ENCODE results near the gene PCDHGB2. TPM values are rescaled to one million over a fixed set of nuclear protein-coding genes. Genes with fewer than 3 reads are reported as not detected.

The PCDHGB2 gene
- total and polyA plus RNA-seq, 7 donors: 0.10 to 2.4 (median 1.2) TPM

GRCh38 chr5:141360685-141361084 lies 891 bp downstream of the PCDHGB2 start:
- TF ChIP-seq CTCF (IDR thresholded peaks at IDR 0.05): no peak
- Histone ChIP-seq H3K4me3 (peak overlapping the region; percentile 52), H3K27ac (no peak overlapping the region), H3K36me3 (ENCODE audit: insufficient read depth in 1 of 2, low read depth in 1 of 2) (no peaks in the 10 kb centered on the region), H3K9me3 (peaks cover 34% of the 10 kb centered on the region), H3K27me3 (ENCODE audit: insufficient read depth in 3 of 3, low read length in 2 of 3) (peaks cover 0 to 80% (median 18%) of the 10 kb centered on the region in 3 donors), H3K4me1 (no peaks in the 10 kb centered on the region)
- intact Hi-C loops (cut with DNase I): no loop called here
- no peak for ATAC-seq
- no peak for DNase-seq
- WGBS, 3 donors: 34 to 44% (median 41%) methylated on average over 15 of the region's 15 CpGs

GRCh38 chr5:141362719-141363118 lies 2.9 kb downstream of the PCDHGB2 start:
- Histone ChIP-seq H3K4me3 (no peak overlapping the region), H3K27ac (no peak overlapping the region), H3K27me3 (ENCODE audit: insufficient read depth in 3 of 3, low read length in 2 of 3) (peaks cover 0 to 86% (median 19%) of the 10 kb centered on the region in 3 donors), H3K36me3 (ENCODE audit: insufficient read depth in 1 of 2, low read depth in 1 of 2) (no peaks in the 10 kb centered on the region), H3K9me3 (peaks cover 30% of the 10 kb centered on the region), H3K4me1 (no peaks in the 10 kb centered on the region)
- no peak for TF ChIP-seq CTCF (IDR thresholded peaks at IDR 0.05)
- intact Hi-C loops (cut with DNase I): no loop called here
- DNase-seq: no peak
- no peak for ATAC-seq

- Histone ChIP-seq H3K27ac (no peak within 1 kb of the TSS), H3K4me1 (no peaks in the 10 kb centered on the region), H3K27me3 (ENCODE audit: insufficient read depth in 3 of 3, low read length in 2 of 3) (peaks cover 0 to 79% (median 19%) of the 10 kb centered on the region in 3 donors), H3K4me3 (peak within 1 kb of the TSS; percentile 41), H3K9me3 (peaks cover 30% of the 10 kb centered on the region), H3K36me3 (ENCODE audit: insufficient read depth in 1 of 2, low read depth in 1 of 2) (no peaks in the 10 kb centered on the region)
- intact Hi-C loops (cut with DNase I): no loop called here
- ATAC-seq (peak in 3 of 4 donors; percentile 42 to 64 (median 49)), DNase-seq (no peak)
- no peak for TF ChIP-seq CTCF (IDR thresholded peaks at IDR 0.05)
- 18 to 27% (median 25%) methylated on average over 34 of the region's 34 CpGs for whole genome bisulfite sequencing, 3 donors
Measured at GRCh38 chr5:141363952-141364660, 4.3 kb downstream of the PCDHGB2 start, which contains the start of gene PCDHGA5. TSS of gene PCDHGA5 (plus strand) at chr5:141364162. CDS start at chr5:141364331, 169 bp downstream.

- no peak for DNase-seq
- no peak for TF ChIP-seq CTCF (IDR thresholded peaks at IDR 0.05)
- H3K36me3 ChIP-seq (ENCODE audit: insufficient read depth in 1 of 2, low read depth in 1 of 2): no peaks in the 10 kb centered on the region
- H3K4me1 ChIP-seq: no peaks in the 10 kb centered on the region
- peaks cover 0 to 72% (median 18%) of the 10 kb centered on the region in 3 donors for H3K27me3 ChIP-seq (ENCODE audit: insufficient read depth in 3 of 3, low read length in 2 of 3)
- no peak overlapping the region for H3K27ac ChIP-seq
- 35 to 42% (median 37%) methylated on average over 46 of the region's 46 CpGs for WGBS, 3 donors
- intact Hi-C loops (cut with DNase I): no loop called here
- peaks cover 16% of the 10 kb centered on the region for H3K9me3 ChIP-seq
- H3K4me3 ChIP-seq: no peak overlapping the region
- no peak for ATAC-seq
Measured at GRCh38 chr5:141366016-141366896, 6.5 kb downstream of the PCDHGB2 start.

Measured in psoas muscle (tissue), 8 donors.